HT-29 (cell line): ENCODE measurements around the gene USF2. TPM values are rescaled to one million over a fixed set of nuclear protein-coding genes. Genes with fewer than 3 reads are reported as not detected.
"Not testable (repeated sequence)": the region's sequence is repeated elsewhere in the genome, so short reads cannot be mapped to it uniquely, and the experiment has no call there.

Experiments used
- DNase-seq: peaks from one replicate; pipeline ENCODE4 v3.0.0-alpha.2; 2015; ENCODE audit warnings: low spot score
- total RNA-seq: library from RNA; depleted of rRNA; stranded (reverse); fragments of >200 nt; shearing (Covaris generic); gene quantifications from 2 replicates; pipeline ENCODE4 v1.2.3, GENCODE V29; 2014; rRNA removed

USF2 gene, protein sequence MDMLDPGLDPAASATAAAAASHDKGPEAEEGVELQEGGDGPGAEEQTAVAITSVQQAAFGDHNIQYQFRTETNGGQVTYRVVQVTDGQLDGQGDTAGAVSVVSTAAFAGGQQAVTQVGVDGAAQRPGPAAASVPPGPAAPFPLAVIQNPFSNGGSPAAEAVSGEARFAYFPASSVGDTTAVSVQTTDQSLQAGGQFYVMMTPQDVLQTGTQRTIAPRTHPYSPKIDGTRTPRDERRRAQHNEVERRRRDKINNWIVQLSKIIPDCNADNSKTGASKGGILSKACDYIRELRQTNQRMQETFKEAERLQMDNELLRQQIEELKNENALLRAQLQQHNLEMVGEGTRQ
- 218 and 226 TPM in 2 replicates for total RNA-seq

DNA sequence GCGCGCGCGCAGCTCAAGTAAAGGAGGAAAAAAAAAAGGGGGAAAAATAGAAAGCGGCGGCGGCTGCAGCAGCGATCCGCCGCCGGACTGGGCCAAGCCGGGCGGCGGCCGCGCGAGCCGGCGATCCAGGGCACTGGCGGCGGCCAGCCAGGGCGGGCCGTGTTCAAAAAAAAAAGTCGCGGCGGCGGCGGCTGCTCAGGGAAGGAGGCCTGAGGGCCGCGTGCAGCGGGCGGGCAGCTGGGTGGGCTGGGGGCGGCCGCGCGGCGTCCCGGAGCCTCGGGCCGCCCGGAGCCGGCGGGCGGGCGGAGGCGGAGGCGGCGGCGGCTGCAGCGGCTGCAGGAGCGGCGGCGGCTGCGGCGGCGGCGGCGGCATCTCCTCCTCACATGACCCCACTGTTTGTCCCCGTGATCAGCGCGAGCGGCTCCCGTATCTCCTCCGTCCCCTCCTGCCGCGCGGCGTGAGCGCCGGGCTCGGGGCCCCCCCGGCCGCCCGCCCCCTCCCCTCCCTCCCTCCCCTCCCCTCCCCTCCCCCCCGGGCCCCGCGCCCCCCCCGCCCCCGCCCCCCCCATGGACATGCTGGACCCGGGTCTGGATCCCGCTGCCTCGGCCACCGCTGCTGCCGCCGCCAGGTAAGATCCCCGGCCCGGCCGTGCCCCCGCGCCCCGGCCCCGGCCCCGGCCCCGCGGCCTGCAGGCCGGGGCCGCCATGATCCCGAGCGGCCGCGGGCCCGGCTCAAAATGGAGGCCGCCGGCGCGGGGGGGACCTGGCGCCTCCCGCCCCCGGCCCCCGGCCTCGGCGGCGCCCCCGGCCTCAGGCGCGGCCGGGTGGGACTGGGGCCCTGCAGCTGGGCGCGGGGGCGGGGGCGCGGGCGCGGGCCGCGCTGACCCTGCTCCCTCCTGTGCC lies at the start of gene USF2:
TSS of gene USF2 (plus strand) at position 427 of the 902 bp plus-strand sequence. CDS start at position 567, 140 bp downstream.
- DNase-seq, result peak; percentile 74

DNA sequence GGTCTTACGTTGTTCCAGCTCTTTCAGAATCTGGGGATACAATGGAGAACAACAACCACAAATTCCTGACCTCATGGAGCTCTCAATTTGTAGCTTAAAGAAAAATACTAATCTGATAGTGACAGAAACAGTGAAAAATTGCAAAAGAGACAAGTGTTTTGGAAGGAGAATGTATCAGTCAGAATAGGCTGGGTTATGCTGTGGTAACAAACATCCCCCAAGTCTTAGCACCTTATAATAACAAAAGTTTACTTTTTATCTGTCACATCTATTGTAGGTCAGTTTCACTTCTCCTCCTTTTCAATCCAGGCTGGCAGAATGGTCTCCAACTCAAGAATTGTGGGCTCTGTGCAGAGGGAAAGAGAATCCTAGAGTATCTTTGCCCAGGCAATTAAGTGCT lies 49.8 kb upstream of the USF2 start:
- no peak for DNase-seq

DNA sequence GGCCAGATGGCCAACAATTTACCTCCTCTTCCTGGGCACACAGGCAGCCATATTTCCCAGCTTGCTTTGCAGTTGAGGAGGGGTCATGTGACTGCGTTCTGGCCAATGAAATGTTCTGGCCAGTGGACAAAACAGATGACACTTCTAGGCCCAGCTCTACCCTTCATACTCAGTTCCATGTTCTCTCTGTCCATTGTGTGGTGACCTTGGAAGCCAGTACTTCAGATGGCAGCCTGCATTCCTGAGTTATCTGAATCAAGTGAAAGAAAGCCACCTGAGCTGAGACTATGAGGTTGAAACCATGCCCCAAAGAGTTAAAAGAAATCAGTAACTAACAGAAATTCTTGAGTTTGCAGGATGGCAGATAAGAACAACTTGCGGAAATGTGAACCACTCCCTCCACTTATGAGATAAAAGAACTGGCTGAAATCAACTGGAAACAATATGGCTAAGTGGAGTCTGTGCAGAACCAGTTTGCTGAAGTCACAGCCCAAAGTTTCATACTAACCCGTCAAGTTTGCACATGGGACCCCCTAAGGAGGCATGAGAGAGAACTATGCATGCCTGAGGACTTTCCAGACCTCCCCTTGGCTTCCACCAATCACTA lies 48.3 kb upstream of the USF2 start:
- no peak for DNase-seq

DNA sequence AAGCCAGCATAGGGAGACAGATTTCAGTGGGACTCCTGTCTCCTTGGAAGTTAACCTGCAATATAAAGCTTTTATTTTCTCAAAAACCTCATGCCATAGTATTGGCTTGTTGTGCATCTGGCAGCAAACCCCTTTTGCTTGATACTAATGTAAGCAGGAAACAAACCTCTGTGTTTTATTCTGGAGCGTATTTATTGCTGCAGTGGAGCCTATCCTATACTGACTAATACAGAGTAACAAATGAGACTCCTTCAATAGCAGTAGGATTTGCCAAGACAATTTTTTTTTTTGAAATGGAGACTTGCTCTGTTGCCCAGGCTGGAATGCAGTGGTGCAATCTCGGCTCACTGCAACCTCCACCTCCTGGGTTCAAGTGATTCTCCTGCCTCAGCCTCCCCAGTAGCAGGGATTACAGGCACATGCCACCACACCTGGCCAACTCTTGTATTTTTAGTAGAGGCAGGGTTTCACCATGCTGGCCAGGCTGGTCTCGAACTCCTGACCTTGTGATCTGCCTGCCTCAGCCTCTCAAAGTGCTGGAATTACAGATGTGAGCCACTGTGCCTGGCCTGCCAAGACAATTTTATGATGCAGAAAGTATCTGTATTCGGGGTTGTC lies 47.7 kb upstream of the USF2 start:
- not testable (repeated sequence) for DNase-seq

DNA sequence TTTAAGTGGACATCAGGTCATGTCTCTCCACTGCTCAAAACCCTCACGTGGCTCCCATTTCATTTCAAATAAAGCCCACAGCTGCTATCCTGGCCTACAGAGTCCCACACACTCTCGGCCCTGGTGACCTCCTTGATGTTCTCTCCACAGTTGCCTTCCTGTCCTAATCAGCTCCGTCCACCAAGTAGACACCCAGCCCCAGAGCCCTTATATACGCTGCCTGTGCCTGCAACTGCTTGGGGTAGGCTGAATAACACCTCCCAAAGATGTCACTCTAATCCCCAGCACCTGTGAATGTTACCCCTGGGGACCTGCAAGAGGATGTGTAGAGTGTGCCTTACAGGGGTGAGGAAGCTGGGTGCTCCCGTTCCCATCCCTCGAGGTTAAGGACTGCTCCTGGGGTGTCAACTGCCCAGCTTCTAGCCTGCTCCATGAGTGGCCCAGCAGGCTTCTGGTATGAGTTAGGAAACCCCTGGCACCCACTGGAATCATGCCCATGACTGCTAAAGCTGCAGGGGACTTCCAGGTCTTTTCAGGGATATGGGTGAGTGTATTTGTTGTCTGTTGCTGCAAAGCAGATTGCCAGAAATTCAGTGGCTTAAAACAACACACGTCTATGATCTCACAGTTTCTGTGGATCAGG lies 46.3 kb upstream of the USF2 start:
- no peak for DNase-seq

DNA sequence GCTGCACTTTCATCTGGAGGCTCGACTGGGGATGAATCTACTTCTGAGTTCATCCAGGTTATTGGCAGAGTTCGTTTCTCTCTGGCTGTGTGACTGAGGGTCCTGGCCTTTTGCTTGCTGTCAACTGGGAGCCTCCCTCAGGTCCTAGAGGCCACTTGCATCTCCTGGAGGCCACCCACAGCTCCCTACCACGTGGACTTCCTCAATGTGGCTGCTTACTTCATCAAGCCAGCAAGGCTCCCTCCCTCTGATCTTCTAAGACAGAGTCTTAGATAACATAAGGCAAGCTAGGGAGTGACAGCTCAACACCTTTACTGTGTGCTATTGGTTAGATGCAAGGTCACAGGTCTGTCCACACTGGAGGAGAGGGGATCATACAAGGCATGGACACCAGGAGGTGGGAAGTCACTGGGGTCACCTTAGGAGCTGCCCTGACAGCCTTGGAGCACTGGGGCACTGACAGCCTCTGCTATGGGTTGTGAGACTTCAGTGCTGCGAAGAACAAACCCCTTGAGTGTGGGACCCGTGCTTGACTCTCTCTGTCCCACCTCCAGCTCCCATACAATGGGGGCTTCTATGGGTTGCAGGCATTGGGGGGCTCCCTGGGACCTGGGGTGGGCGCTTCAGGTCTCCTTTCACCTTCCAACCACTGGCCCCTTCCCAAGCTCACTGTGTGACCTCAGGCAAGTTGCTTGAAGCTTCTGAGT lies 45.5 kb upstream of the USF2 start:
- DNase-seq, result no peak

DNA sequence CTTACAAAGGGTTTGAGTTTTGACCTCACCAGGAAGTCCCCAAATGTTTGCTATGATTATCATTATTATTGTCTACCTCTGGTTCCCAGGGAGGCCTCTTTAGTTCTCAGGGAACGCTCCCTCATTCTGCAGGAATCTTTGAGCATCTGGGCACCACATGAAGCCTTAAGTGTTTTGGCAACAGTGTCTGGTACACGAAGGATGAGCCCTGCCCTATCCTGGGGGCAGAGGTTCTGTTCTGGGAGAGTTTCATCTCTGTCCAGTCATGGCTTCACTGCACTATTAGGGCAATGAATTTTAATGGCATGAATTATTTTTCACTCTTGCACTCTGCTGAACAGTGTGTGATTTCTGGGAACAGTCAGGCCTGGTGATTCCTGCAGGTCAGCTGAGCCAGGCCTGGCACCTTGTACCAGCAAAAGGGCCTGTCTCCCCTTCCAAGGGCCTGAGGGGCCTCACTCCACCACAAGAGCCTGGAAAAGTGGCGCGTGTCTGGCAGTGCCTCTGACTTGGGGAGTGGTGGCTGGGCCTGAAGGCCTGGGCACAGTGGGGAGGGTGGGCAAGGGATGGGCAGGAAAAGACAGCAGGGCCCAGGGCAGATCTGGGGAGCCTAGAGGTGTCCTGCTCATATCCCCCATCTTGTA lies 44.8 kb upstream of the USF2 start:
- DNase-seq, result no peak

DNA sequence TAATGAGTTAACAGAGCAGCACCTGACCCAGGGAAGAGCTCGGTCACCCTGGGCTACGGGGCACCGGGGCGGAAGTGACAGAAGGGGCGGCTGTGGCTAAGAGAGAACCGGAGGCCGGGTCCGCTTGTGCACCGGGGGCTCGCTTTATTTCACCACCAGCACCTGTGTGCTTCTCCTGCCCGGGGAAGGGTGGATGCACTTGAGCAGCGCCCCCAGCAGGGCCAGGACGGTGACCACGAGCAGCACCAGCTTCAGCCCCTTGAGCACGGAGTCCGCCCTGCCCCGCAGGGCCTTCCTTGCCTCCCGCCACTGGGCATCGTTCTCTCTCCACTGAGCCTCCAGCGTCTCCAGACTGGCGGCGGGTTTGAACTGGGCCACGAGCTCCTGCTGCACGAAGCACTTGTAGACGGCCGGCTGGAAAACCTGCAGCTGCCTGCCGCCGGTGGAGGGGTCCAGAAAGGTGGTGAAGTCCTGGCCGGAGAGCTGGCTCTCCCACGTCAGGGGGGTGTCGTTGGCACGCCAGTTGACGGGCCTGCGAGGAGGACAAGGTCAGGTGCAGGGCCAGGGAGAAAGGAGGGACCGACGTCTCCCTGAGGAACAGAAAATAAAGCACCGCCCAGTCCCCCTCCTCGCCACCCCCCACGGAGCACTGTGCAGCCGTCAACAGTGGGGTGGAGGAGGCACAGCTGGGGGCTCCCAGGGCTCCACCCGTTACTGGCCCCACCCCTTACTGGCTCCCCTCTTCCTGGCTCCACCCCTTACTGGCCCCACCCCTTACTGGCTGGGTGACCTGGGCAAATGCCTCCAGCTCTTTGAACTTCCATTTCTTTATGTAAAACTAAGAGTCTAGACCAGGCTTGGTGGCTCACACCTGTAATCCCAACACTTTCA lies 43.8 kb upstream of the USF2 start:
- no peak for DNase-seq

DNA sequence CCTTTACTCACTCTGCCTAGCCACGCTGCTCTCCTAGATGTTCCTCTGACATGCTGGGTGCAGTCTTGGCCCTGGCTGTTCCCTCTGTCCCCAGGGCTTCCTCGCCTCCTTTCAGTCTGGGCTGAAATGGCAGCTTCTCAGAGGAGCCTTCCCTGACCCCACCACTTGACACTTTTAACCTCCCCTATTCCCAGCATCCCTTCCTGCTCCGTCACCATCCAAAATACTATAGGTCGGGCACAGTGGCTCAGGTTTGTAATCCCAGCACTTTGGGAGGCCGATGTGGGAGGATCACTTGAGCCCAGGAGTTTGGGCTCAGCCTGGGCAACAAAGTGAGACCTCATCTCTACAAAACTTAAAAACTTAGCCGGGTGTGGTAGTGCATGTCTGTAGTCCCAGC lies 42.8 kb upstream of the USF2 start:
- DNase-seq, result no peak

DNA sequence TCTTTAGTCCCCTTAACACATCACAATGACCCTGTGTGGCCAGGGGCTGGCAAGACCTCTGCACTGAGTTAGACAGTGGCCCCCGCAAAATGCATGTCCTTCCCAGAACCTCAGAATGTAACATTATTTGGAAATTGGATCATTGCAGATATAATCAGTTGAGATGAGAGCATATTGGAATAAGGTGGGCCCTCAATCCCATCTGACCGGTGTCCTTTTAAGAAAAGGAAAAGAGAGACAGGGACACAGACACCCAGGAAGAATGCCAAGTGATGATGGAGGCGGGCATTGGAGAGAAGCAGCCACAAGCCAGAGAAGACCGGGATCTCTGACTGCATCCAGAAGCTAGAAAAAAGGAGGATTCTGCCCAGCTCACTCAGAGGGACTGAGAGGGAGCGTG lies 42.0 kb upstream of the USF2 start:
- DNase-seq, result no peak

DNA sequence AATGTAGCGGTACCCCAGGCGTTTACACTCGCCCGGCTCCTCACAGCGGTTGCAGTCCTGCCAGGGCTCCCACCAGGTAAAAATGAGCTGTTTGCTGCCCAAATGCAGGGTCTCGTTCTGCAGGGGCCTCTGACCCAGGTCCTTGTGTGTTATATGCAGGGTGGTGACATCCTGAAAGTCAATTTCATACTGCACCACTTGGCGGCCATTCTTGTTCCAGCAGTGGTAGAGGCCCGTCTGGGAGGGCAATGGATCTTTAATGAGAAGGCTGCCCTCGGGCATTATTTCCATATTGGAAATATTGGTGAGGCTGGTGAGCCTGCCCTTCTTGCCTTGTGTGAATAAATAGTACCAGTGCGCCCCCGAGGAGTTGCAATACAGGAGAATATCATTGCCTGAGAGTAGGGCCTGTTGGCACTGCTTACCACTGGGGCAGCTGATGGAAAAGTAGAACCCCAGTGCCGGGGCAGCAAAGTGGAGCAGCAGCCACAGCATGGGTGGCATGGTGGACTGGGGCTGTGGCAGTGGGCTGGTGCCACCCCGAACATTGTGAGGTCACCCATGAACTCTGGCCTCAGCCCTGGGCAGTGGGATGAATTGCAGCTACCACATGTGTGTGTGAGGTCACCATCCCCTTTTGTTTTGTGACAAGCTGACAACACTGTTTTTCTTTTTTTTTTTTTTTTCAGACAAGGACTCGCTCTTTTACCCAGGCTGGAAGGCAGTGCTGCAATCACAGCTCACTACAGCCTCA lies 40.4 kb upstream of the USF2 start, which contains the start of gene FAM187B:
TSS of gene FAM187B (minus strand) at position 563 of the 754 bp plus-strand sequence. CDS start at position 504, 59 bp downstream.
- no peak for DNase-seq

DNA sequence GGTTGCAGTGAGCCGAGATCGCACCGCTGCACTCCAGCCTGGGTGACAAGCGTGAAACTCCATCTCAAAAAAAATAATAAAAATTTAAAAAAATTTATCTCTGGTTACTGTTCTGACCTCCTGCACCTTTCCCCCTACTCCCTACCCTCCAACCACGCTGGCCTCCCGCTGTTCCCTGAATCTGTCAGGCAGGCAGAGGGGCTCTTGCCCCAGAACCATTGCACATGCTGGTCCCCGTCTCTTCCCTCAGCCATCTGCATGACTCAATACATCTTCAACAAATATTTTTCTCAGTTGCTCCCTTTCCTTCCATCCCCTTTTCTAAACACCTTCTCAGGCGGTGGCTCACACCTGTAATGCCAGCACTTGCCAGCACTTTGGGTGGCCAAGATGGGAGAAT lies 39.2 kb upstream of the USF2 start:
- DNase-seq, result no peak

DNA sequence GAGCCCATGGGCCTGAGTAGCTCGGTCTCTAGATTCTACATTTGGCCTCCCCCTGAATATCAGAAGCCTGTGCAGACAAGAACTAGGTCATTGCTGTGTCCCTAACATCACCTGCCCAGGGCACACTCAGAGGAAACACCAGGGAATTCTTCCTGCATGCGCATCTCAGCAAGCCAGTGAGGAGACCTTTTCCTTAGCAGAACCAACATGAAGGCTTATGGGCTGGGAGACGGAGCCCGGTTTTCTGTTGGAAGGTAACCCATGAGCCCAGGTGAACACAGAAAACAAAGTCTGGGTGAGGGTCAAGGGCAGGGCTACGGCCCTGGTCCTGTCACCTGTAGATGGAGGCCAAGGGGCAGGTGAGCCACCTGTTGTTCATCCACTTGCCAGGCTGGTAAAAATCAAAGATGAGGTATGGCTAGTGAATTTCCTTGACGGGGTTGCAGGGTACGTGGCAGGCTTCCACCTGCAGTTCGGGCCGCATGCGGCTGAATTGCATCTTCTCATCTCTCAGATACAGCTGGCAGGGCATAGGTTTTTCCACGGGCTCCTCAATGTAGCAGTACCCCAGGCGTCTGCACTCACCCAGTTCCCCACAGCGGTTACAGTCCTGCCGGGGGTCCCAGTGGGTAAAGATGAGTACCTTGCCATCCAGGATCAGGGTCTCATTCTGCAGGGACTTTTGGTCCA lies 36.7 kb upstream of the USF2 start:
- no peak for DNase-seq

DNA sequence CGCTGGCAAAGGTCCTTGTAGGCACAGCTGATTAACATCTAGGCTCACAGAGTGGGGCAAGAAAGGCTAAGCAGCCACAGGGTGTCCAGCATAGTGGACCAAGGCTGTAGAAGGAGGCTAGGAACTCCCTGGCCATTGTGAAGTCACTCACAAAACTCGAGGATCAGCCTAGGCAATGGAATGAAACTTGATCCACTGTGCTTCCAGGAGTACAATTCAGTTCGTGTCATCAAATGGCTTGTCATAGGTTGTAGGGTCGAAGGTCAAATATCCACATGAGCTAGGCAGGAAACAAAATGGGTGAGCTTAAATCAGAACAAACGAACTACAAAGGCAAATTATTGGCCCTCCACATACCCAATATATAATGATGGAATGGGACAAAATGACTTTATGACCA lies 35.9 kb upstream of the USF2 start:
- no peak for DNase-seq

DNA sequence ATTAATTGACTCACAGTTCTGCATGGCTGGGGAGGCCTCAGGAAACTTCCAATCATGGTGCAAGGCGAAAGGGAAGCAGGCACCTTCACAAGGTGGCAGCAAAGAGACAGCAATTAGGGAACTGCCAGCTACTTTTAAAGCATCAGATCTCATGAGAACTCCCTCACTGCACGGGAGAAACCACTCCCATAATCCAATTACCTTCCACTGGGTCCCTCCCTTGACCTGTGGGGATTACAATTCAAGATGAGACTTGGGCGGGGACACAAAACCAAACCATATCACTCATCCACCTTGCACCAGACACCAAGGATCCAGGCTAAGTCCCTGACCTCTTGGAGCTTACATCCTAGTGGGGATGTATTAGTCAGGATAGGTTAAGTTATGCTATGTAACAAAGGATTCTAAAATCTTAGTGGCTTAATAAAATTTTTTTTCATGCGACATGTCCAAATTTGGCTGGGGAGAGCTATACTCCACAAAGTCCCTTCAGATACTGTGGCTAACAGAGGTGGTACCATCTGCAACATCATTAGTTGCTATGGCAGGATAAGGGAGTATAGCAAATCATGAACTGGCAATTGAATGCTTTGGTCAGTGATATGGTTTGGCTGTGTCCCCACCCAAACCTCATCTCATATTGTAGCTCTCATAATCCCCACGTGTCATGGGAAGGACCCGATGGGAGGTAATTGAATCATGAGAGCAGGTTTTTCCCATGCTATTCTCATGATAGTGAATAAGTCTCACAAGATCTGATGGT lies 31.9 kb upstream of the USF2 start:
- peak; percentile 41 for DNase-seq

DNA sequence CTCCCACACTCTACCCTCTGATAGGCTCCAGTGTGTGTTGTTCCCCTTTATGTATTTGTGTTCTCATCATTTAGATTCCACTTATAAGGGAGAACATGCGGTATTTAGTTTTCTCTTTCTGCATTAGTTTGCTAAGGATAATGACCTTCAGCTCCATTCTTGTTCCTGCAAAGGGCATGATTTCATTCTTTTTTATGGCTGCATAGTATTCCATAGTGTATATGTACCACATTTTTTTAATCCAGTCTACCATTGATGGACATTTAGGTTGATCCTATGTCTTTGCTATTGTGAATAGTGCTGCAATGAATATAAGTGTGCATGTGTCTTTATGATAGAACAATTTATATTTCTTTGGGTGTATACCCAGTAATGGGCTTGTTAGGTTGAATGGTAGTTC lies 29.2 kb upstream of the USF2 start:
- not testable (repeated sequence) for DNase-seq

DNA sequence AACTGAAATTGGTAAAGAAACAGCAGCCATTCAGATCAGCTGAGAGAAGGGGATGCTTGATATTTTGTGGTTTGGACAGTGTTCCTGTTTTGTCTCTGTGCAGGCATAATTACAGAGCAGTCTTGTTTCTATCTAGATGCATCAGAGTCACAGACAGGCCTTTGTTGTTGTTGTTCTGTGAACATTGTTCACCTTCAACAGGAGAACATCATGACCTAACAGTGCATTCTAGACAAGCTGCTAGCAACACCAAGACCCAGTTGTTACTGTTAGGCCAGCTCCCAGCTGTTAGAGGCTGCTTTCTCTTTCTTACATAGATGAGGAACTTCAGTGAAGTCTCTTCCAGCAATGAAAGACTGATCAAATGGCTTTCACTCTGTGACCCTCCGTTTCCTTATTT lies 28.4 kb upstream of the USF2 start:
- no peak for DNase-seq
